ENCODE results near the gene CSF1R. TPM values are rescaled to one million over a fixed set of nuclear protein-coding genes. Genes with fewer than 3 reads are reported as not detected.

CSF1R gene
- total RNA-seq, 2 donors from 2014 or later = not detected

DNA sequence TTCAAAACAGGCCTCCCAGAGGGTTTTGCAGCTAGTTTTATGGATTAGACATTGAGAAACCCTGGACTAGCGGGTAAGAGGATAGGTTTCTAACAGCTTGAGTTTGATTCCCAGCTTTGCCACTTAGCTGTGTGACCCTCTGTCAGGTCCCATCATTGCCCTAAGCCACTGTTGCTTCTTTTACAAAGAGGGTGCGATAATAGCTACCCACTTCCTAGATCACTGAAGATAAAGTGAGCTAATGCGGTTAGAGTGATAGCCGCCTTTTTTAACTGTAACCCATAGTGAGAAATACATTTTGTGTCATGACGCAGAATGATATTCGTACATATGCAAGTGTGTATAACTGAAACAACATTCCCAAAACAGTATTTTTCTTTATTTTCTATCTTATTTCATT, 40.3 kb downstream of the CSF1R start:
- H3K36me3 Mint-ChIP-seq (ENCODE audit: low read depth) = peaks cover 85% of the 10 kb centered on the region
- H3K36me3 ChIP-seq (ENCODE audit: control insufficient read depth, insufficient read depth, low read length) = peaks cover 90% of the 10 kb centered on the region
- H3K9me3 ChIP-seq (ENCODE audit: control insufficient read depth, low read length) = no peaks in the 10 kb centered on the region
- H3K9ac ChIP-seq (ENCODE audit: extremely low read depth, low read length, poor library complexity, severe bottlenecking) = no peak overlapping the region
- TF ChIP-seq, protein P1, sequence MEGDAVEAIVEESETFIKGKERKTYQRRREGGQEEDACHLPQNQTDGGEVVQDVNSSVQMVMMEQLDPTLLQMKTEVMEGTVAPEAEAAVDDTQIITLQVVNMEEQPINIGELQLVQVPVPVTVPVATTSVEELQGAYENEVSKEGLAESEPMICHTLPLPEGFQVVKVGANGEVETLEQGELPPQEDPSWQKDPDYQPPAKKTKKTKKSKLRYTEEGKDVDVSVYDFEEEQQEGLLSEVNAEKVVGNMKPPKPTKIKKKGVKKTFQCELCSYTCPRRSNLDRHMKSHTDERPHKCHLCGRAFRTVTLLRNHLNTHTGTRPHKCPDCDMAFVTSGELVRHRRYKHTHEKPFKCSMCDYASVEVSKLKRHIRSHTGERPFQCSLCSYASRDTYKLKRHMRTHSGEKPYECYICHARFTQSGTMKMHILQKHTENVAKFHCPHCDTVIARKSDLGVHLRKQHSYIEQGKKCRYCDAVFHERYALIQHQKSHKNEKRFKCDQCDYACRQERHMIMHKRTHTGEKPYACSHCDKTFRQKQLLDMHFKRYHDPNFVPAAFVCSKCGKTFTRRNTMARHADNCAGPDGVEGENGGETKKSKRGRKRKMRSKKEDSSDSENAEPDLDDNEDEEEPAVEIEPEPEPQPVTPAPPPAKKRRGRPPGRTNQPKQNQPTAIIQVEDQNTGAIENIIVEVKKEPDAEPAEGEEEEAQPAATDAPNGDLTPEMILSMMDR (conservative IDR thresholded peaks at IDR 0.05) = no peak
- no peak overlapping the region for H3K4me3 ChIP-seq (ENCODE audit: low read length)
- H3K27ac ChIP-seq (ENCODE audit: low read depth, low read length) = no peak overlapping the region
- no peak for DNase-seq
- H3K27me3 ChIP-seq (ENCODE audit: control insufficient read depth, insufficient read depth, low read length, poor library complexity, severe bottlenecking) = no peaks in the 10 kb centered on the region
- no peaks in the 10 kb centered on the region for H3K27me3 Mint-ChIP-seq (ENCODE audit: insufficient read depth)
- no peaks in the 10 kb centered on the region for H3K4me1 ChIP-seq (ENCODE audit: control insufficient read depth, insufficient read depth, low read length)
- H3K4me3 Mint-ChIP-seq = no peak overlapping the region
- H3K27ac Mint-ChIP-seq = no peak overlapping the region
- no peaks in the 10 kb centered on the region for H3K9me3 Mint-ChIP-seq
- WGBS, 2 experiments (ENCODE audit: insufficient coverage in 1 of 2, insufficient read length in 1 of 2) = 90 to 92% methylated on average over 4 to 6 of the region's 6 CpGs
- H3K4me1 Mint-ChIP-seq = no peaks in the 10 kb centered on the region

DNA sequence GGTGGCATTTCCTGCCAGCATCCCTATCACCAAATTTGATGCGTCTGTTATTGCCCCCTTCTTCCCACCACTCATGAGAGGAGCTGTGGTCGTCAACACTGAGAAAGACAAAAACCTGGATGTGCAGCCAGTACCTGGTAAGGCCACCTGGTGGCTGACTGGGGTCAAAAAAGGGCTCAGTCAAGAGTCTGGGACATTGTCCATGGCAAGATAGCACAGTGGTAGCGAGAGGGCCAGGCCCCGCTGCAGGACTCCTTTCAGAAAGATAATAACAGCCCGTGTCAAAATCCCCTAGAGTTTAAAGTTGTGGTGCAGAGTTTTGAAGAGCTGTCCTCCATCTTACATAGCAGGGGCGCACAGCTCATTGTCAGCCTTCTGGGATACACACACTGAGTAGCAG, 40.8 kb downstream of the CSF1R start:
- Histone ChIP-seq H3K9ac (ENCODE audit: extremely low read depth, low read length, poor library complexity, severe bottlenecking) (no peak overlapping the region), H3K27me3 (ENCODE audit: control insufficient read depth, insufficient read depth, low read length, poor library complexity, severe bottlenecking) (no peaks in the 10 kb centered on the region), H3K36me3 (ENCODE audit: control insufficient read depth, insufficient read depth, low read length) (peaks cover 90% of the 10 kb centered on the region), H3K4me3 (ENCODE audit: low read length) (no peak overlapping the region), H3K9me3 (ENCODE audit: control insufficient read depth, low read length) (no peaks in the 10 kb centered on the region), H3K4me1 (ENCODE audit: control insufficient read depth, insufficient read depth, low read length) (no peaks in the 10 kb centered on the region), H3K27ac (ENCODE audit: low read depth, low read length) (no peak overlapping the region)
- TF ChIP-seq, protein P1 (conservative IDR thresholded peaks at IDR 0.05) = peak; percentile 71
- Mint-ChIP-seq H3K27me3 (ENCODE audit: insufficient read depth) (no peaks in the 10 kb centered on the region), H3K9me3 (no peaks in the 10 kb centered on the region), H3K36me3 (ENCODE audit: low read depth) (peaks cover 85% of the 10 kb centered on the region), H3K4me1 (no peaks in the 10 kb centered on the region), H3K4me3 (no peak overlapping the region), H3K27ac (no peak overlapping the region)
- DNase-seq = peak; percentile 77
- WGBS, 2 experiments (ENCODE audit: insufficient coverage in 1 of 2, insufficient read length in 1 of 2) = 89 to 93% methylated on average over 6 of the region's 6 CpGs

DNA sequence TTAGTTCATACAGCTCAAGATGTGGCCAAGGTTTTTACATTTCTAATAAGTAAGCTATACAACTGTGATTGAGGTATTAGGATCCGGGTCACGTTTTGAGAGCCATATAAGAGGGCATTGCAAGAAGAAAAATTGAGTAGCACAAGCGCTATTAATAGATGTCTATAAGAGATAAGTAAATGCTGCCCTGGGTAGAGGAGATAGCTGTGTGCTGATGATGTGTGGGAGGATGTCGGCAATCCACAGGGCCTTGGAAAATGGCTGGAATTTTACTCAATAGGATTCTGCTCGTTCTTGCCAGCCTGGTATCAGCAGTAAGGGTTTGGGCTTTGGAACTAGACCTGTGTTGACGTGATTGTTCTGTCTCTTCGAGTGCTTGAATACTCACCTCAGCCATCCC, 41.6 kb downstream of the CSF1R start:
- Histone ChIP-seq H3K27ac (ENCODE audit: low read depth, low read length) (no peak overlapping the region), H3K4me3 (ENCODE audit: low read length) (no peak overlapping the region), H3K27me3 (ENCODE audit: control insufficient read depth, insufficient read depth, low read length, poor library complexity, severe bottlenecking) (no peaks in the 10 kb centered on the region), H3K4me1 (ENCODE audit: control insufficient read depth, insufficient read depth, low read length) (no peaks in the 10 kb centered on the region), H3K9me3 (ENCODE audit: control insufficient read depth, low read length) (no peaks in the 10 kb centered on the region), H3K9ac (ENCODE audit: extremely low read depth, low read length, poor library complexity, severe bottlenecking) (no peak overlapping the region), H3K36me3 (ENCODE audit: control insufficient read depth, insufficient read depth, low read length) (peaks cover 90% of the 10 kb centered on the region)
- no peak overlapping the region for H3K4me3 Mint-ChIP-seq
- no peak overlapping the region for H3K27ac Mint-ChIP-seq
- no peaks in the 10 kb centered on the region for H3K4me1 Mint-ChIP-seq
- 91 to 95% methylated on average over 4 to 7 of the region's 7 CpGs for WGBS, 2 experiments (ENCODE audit: insufficient coverage in 1 of 2, insufficient read length in 1 of 2)
- no peaks in the 10 kb centered on the region for H3K27me3 Mint-ChIP-seq (ENCODE audit: insufficient read depth)
- no peak for DNase-seq
- TF ChIP-seq, protein P1 (conservative IDR thresholded peaks at IDR 0.05) = no peak
- peaks cover 84% of the 10 kb centered on the region for H3K36me3 Mint-ChIP-seq (ENCODE audit: low read depth)
- H3K9me3 Mint-ChIP-seq = no peaks in the 10 kb centered on the region

All from endodermal cell (in vitro differentiated cells).